Mesodermal cell (in vitro differentiated cells): ENCODE results near the gene ERG. TPM values are rescaled to one million over a fixed set of nuclear protein-coding genes. Genes with fewer than 3 reads are reported as not detected.

Experiments used
- H3K27ac ChIP-seq: 2 replicates; pipeline ENCODE4 v1.7.0; 2013; ENCODE audit warnings: mild to moderate bottlenecking, low read depth, low read length, moderate library complexity; ENCODE audit not compliant: severe bottlenecking
- H3K36me3 ChIP-seq: 2 replicates; pipeline ENCODE4 v1.7.1; 2013; ENCODE audit warnings: mild to moderate bottlenecking, low read length, moderate library complexity; ENCODE audit not compliant: control insufficient read depth, insufficient read depth
- H3K4me1 ChIP-seq: one replicate; pipeline ENCODE4 v1.7.1; 2013; ENCODE audit warnings: mild to moderate bottlenecking, low read length; ENCODE audit not compliant: insufficient read depth, control insufficient read depth, poor library complexity, severe bottlenecking
- H3K4me3 ChIP-seq: 2 replicates; pipeline ENCODE4 v1.7.0; 2013; ENCODE audit warnings: low read length, control low read depth, mild to moderate bottlenecking; ENCODE audit not compliant: insufficient read depth, poor library complexity, severe bottlenecking; ENCODE audit errors: extremely low read depth
- H3K9me3 ChIP-seq: 2 replicates; pipeline ENCODE4 v1.7.1; 2013; ENCODE audit warnings: mild to moderate bottlenecking, low read length, moderate library complexity; ENCODE audit not compliant: control insufficient read depth
- WGBS, 2 experiments: methylation state at CpG; one replicate each; pipeline ENCODE4 v1.1.5; 2013; ENCODE audit warnings: missing lambda C conversion rate in 2 of 2; ENCODE audit not compliant: insufficient coverage in 2 of 2; 5-methylcytosine and 5-hydroxymethylcytosine counted together
- polyA plus RNA-seq, 2 experiments: library from polyadenylated mRNA; stranded (reverse); fragments of 50-300 nt; gene quantifications; one replicate each; pipeline ENCODE4 v1.2.3, GENCODE V29; 2013

The ERG gene, protein sequence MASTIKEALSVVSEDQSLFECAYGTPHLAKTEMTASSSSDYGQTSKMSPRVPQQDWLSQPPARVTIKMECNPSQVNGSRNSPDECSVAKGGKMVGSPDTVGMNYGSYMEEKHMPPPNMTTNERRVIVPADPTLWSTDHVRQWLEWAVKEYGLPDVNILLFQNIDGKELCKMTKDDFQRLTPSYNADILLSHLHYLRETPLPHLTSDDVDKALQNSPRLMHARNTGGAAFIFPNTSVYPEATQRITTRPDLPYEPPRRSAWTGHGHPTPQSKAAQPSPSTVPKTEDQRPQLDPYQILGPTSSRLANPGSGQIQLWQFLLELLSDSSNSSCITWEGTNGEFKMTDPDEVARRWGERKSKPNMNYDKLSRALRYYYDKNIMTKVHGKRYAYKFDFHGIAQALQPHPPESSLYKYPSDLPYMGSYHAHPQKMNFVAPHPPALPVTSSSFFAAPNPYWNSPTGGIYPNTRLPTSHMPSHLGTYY
- polyA plus RNA-seq (2013, experiment 1 of 2), result 17.1 TPM
- polyA plus RNA-seq (2013, experiment 2 of 2), result 10.6 TPM

GRCh38 chr21:38498057-38498833, at the start of gene ERG:
ERG (minus strand) TSS chr21:38498477; CDS start chr21:38498380, 97 bp downstream.
- H3K9me3 ChIP-seq, result no peaks in the 10 kb centered on the region
- peaks cover 11% of the 10 kb centered on the region for H3K4me1 ChIP-seq
- 82 to 89% methylated on average over 7 to 8 of the region's 12 CpGs for WGBS, 2 experiments
- peak within 1 kb of the TSS; percentile 25 for H3K4me3 ChIP-seq
- peak within 1 kb of the TSS; percentile 72 for H3K27ac ChIP-seq
- no peaks in the 10 kb centered on the region for H3K36me3 ChIP-seq

- WGBS, 2 experiments, result 77 to 80% methylated on average over 2 of the region's 2 CpGs
- no peaks in the 10 kb centered on the region for H3K4me1 ChIP-seq
- H3K36me3 ChIP-seq, result no peaks in the 10 kb centered on the region
- no peak overlapping the region for H3K27ac ChIP-seq
- H3K9me3 ChIP-seq, result no peaks in the 10 kb centered on the region
- no peak overlapping the region for H3K4me3 ChIP-seq
These were observed 46.4 kb upstream of the ERG start for GRCh38 chr21:38544661-38545060.

DNA sequence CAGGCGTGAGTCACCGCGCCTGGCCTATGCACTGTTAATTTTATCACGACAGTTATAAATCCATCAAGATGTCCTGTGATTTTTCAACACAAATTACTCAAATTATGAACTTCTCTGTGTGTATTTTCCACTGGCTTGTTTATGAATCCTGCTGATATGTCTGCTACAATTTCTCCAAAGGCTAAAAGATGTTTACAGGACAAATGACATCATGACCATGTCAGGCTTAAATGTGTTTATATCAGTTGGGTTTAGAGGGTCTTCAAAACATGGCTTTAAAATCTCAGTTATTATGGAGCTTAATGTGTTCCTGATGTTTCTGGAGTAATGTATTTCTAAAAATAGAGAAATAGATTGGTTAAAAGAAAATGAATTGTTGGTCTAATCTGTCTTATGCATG, 44.0 kb upstream of the ERG start:
- Histone ChIP-seq H3K36me3 (no peaks in the 10 kb centered on the region), H3K4me1 (no peaks in the 10 kb centered on the region), H3K4me3 (no peak overlapping the region), H3K27ac (no peak overlapping the region), H3K9me3 (no peaks in the 10 kb centered on the region)
- WGBS, 2 experiments, result 86 to 100% methylated on average over 3 to 4 of the region's 4 CpGs

DNA sequence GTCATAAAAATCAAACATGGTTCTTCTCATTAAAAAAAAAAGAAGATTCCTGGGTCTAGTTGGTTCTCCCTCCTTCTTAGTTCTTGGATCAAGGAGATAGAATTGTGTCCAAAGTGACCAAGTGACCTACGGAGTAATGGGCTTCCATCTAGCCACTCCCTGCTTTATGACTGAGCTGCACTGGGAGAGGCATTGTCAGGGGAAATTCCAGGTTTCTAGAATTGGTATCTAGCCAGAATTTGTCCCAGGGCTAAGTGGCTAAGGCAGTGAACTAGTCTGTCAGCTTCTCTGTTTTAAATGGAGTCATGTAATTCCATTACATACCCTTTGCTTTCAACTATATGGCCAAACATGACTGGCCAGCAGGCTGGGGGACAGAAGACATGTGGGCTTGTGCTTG, 40.1 kb upstream of the ERG start:
- no peak overlapping the region for H3K4me3 ChIP-seq
- H3K9me3 ChIP-seq, result no peaks in the 10 kb centered on the region
- WGBS, 2 experiments, result 80 to 86% methylated on average over 1 of the region's 1 CpG
- no peaks in the 10 kb centered on the region for H3K4me1 ChIP-seq
- no peak overlapping the region for H3K27ac ChIP-seq
- no peaks in the 10 kb centered on the region for H3K36me3 ChIP-seq

DNA sequence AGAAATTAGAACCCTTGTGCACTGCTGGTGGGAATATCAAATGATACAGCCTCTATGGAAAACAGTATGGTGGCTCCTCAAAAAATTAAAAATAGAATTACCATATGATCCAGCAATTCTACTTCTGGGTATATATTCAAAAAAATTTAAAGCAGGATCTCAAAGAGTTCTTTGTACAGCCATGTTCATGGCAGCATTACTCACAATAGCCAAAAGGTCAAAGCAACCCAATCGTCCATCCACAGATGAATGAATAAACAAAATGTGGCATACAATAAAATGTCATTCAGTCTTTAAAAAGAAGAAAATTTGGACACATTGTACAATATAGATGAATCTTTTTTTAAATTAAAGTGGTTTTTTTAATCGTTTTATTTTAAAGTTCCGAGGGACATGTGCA, 36.3 kb upstream of the ERG start:
- H3K4me3 ChIP-seq, result no peak overlapping the region
- H3K36me3 ChIP-seq, result no peaks in the 10 kb centered on the region
- no peak overlapping the region for H3K27ac ChIP-seq
- no CpG with 5 or more reads among the region's 3 CpGs for WGBS, 2 experiments
- H3K4me1 ChIP-seq, result no peaks in the 10 kb centered on the region
- H3K9me3 ChIP-seq, result no peaks in the 10 kb centered on the region

DNA sequence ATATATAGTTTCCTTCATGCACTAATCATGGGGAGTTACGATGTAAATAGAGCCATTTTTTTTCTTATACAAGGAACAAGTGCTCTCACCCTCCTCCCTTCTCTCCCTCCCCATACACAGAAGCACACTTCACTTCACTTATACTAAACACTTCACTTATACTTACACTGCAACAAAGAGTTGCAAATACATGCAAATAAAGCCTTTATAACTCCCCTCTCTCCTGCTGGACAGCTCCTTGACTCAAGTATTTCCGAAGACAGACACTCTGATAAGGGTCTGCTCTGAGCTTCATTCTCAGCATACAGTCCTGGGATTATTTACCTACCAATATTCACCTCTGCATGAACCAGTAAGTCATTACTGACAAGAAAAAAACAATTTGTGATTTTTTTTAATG, 35.6 kb upstream of the ERG start:
- Histone ChIP-seq H3K9me3 (no peaks in the 10 kb centered on the region), H3K27ac (no peak overlapping the region), H3K4me3 (no peak overlapping the region), H3K4me1 (no peaks in the 10 kb centered on the region), H3K36me3 (no peaks in the 10 kb centered on the region)
- WGBS, 2 experiments, result 50 to 54% methylated on average over 2 of the region's 2 CpGs

- H3K36me3 ChIP-seq, result no peaks in the 10 kb centered on the region
- H3K4me3 ChIP-seq, result no peak overlapping the region
- WGBS, 2 experiments, result 88 to 91% methylated on average over 4 to 5 of the region's 5 CpGs
- no peaks in the 10 kb centered on the region for H3K9me3 ChIP-seq
- no peaks in the 10 kb centered on the region for H3K4me1 ChIP-seq
- H3K27ac ChIP-seq, result no peak overlapping the region
These were observed 33.3 kb upstream of the ERG start for GRCh38 chr21:38531591-38531990.

DNA sequence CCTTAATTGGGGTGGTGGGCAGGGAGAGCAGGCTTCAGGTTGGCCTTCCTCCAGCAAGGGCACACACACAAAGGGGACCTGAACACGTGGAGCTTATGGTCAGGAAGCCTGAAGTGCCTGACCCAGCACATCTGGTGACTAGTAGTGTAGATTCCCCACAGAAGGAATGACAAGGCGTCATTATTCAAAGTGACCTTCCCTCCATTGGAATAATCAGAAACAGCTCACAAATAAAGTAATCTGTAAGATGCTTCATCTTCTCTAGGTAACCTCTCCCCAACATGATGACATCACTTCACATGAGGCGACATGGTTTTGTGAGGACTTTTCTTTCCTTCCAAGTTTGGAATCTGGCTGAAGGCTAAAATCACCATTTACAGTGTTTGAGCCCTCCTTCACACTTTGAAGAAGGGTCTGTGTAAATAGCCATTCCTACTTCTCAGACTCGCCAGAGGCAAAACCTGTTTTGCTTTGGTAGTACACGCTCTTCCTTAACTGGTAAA, 32.8 kb upstream of the ERG start:
- WGBS, 2 experiments, result 80 to 92% methylated on average over 2 to 3 of the region's 5 CpGs

DNA sequence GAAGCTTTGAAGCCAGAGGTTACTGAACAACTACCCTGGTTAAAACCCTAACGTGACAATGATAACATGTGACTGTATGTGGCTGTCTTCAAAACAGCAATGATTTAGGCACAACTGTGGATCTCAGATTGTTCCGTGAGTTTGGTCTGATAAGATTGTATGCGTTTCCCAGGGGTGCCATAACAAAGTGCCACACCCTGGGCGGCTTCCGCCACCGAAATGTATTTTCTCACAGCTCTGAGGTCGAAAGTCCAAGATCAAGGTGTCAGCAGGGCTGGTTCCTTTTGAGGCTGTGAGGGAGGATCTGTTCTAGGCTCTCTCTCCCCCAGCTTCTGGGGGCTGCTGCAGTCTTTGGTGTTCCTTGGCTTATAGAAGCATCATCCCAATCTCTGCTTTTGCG, 29.5 kb upstream of the ERG start:
- Histone ChIP-seq H3K9me3 (no peaks in the 10 kb centered on the region), H3K4me1 (no peaks in the 10 kb centered on the region), H3K4me3 (no peak overlapping the region), H3K36me3 (no peaks in the 10 kb centered on the region), H3K27ac (no peak overlapping the region)
- 91 to 96% methylated on average over 5 to 7 of the region's 8 CpGs for WGBS, 2 experiments

More for the DNA sequence above, 32.8 kb upstream of the ERG start:
- Histone ChIP-seq H3K36me3 (no peaks in the 10 kb centered on the region), H3K4me3 (no peak overlapping the region), H3K9me3 (no peaks in the 10 kb centered on the region), H3K4me1 (no peaks in the 10 kb centered on the region), H3K27ac (no peak overlapping the region)

DNA sequence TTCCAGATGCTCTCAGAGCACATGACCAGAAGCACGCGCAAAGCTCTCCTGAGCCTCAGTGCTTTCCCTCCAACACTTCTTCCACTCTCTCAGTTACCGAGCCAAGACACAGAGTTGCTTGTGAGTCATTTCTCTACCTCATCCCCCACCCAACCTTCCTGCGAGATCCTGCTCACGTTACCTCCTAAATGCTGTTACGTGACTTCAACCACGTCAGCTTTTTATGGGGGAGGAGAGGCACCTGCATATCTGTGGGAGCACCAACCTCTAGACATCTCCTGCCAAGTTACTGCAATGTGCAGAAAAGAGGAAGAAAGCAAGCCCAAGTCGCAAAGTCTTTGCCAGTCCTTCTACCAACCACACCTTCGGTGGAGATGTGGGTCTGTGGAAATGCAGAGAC, 27.2 kb upstream of the ERG start:
- WGBS, 2 experiments, result 91 to 100% methylated on average over 2 to 6 of the region's 9 CpGs
- H3K36me3 ChIP-seq, result no peaks in the 10 kb centered on the region
- no peaks in the 10 kb centered on the region for H3K4me1 ChIP-seq
- no peaks in the 10 kb centered on the region for H3K9me3 ChIP-seq
- no peak overlapping the region for H3K4me3 ChIP-seq
- no peak overlapping the region for H3K27ac ChIP-seq
